Endothelial cell of hepatic sinusoid (primary cell): ENCODE measurements around the gene S1PR1.

Experiments
- in situ Hi-C: cut with HindIII; loops from 2 replicates; pipeline ENCODE4 v1.10.0; 2017; ENCODE audit warnings: low sequenced_read_pairs

The S1PR1 gene

GRCh38 chr1:101244842-101245241, 8.0 kb downstream of the S1PR1 start:
- in situ Hi-C loops: loop anchor here (5.0 kb wide), 2 partner anchors 53 to 57 kb away; no protein-coding TSS in a partner anchor

GRCh38 chr1:101245246-101245927, 8.6 kb downstream of the S1PR1 start:
- in situ Hi-C loops: loop anchor here (5.0 kb wide), 2 partner anchors 53 to 57 kb away; no protein-coding TSS in a partner anchor

- in situ Hi-C loops: loop anchor here (5.0 kb wide), 2 partner anchors 55 kb away; no protein-coding TSS in a partner anchor
Measured at GRCh38 chr1:101247404-101248287, 10.8 kb downstream of the S1PR1 start.

- in situ Hi-C loops: no loop called here
Measured at GRCh38 chr1:101250222-101250621, 13.4 kb downstream of the S1PR1 start.

DNA sequence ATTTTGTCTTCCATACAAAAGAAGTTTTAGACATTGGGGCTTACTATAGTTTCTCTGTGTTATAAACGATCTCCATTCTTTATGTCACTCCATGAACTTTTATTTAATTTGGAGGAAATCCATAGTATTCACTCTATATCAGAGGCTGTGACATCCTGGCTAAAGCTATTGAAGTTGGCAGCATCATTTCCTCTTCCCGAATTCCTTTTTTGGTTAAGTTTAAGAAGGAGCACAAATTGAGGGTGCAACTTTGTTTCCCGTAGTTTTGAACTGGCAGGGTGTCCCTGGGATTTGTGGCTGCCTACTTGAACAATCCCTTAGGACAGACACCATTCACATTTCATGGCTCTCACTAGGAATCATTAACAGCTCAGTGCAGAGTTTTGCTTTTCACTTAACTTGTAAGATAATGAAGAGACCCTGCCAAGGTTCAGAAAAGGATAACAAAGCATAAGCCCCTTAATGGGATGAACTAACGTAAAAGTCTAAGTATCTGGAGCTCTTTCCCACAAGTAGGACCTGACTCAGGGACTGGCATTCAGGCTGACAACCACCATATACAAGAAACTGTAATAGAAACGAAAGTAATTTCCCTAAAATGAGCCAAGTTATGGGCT, 13.9 kb downstream of the S1PR1 start:
- in situ Hi-C loops: no loop called here

DNA sequence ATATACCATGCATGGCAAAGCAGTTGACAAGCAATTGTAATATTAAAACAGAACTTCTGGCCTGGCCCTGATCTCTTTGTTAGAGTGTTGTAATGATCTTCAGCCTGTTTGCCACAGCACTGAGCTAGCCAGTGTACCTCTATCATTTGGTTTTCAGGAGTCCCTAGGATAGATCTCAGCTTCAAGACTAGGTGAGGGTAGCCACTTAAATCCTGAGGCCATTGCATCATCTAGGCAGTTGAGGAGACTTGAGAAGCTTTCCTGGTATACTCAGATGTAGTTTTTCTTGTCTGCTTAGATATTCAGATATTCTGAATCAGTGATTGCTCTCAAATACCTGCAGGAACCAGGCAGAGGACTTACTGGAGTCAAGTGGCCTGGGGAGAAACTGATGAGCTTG, 14.7 kb downstream of the S1PR1 start:
- in situ Hi-C loops: no loop called here

DNA sequence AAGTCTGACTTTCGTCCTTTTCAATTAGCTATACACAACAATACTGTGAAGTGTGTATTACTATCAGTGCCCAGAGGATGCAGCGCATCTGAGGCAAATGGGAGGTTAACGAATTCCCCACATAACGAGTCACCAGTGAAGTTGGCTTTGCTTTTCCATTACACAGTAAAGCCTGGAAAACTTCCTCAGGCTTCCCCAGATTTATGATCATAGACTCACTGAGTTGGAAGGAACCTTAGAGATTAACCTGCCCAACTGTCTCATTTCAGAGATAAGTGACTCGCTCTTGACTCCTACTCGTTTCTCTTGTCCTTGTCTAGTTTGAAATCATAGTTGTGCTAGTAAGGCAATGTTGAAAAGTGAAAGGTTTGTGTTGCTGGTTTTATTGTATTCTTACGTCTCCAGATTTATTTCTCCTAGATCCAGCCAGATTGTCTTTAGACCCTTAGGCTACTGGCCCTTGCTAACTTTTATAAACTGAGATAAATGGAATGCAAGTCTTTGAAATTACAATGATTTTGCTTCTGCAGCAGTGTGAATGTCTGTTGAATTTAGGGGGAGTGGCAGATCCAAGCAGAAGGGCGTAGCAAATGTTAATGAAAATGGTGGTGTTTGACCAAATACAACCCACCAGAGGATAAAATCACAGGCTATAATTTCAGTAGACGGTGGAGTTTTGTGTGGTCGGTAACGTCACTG, 17.3 kb downstream of the S1PR1 start:
- in situ Hi-C loops: no loop called here

- in situ Hi-C loops: no loop called here
Measured at GRCh38 chr1:101257500-101258325, 20.9 kb downstream of the S1PR1 start.

- in situ Hi-C loops: no loop called here
Measured at GRCh38 chr1:101259744-101260148, 22.9 kb downstream of the S1PR1 start.

GRCh38 chr1:101260556-101261350, 23.9 kb downstream of the S1PR1 start:
- in situ Hi-C loops: no loop called here

DNA sequence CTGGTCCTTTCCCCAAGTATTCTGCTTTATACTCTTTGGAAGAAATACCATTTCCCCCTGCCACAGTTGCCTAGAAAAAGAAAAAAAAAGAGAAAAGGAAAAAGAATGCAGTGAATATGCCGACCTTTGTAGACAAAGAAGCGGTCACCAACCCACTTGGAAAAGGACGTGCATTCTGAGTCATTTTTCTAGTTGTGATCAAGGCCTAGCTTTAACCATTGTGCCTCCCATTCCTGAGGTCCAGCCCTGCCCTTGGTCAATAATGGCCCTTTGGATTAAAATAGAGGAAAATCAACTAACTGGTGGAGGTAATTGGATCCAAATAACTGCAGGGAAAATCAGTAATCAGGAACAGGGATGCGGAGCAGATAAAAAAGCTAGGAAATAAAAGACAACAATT, 24.8 kb downstream of the S1PR1 start:
- in situ Hi-C loops: no loop called here

GRCh38 chr1:101262060-101262459, 25.2 kb downstream of the S1PR1 start:
- in situ Hi-C loops: no loop called here

DNA sequence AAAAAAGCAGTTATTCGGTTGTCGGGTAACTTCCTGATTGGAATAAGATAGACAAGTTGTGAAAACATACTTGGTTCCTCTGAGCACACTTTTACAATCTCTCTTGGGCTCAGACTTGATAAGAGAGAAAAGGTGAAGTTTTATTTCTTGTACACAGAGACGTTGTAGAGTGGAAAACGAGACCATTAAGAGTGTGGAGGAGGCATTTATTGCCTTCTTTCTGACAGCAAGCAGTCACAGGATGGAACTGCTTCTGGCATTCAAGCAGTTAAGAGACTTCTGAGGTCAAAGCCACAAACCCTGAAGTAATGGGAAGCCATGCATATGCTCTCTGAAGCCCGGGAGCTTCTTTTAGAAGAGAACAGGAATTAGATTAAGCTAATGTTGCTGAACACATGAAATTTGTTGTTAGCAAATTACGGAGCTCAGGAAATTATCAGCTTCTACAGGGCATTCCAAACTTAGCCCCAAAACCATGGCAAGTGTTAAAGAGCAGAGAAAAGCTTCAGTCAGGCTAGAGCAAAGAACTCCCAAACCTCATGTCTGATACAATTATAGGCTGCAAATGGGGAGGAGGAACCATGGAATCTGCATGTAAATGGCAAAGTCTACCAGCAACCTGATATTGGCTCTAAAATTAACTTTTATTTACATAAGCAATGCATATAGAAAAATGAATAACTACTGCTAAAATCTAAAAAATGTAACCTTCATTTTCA, 26.0 kb downstream of the S1PR1 start:
- in situ Hi-C loops: no loop called here

- in situ Hi-C loops: no loop called here
Measured at GRCh38 chr1:101264697-101265096, 27.9 kb downstream of the S1PR1 start.

DNA sequence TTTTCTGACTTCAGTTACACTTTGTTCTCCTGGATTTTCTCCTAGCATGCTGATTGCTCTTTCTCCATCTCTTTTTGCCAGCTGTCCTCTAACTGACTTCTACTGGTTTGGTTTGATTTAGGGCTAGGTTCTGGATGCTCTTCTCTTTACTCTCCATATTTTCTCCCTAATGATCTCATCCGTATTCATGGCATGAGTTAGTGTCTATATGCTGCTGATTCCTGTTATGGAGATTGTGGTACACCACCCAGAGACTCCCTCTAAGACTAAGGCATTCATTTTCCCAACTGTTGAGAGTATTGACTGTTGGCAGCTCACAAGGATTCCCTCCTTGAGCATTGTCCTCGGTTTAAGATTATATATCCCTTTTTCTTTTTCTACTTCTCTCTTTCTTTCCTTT, 28.9 kb downstream of the S1PR1 start:
- in situ Hi-C loops: no loop called here

DNA sequence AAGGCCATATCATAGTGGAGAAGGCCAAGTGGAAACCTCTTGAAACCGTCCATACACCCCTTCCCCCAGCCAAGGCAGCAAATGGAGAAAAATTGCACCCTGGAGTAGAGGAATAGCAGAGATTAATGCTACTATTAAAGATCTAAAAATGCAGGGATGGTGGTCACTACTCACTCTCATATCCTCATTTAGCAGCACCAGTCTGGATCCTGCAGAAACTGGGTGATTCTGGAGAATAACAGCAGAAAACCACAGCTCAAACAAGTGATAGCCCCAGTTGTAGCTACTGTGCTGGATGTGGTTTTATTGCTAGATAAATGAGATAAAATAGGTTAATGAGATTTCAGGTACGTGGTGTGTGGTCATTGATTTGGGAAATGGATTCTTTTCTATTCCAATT, 30.3 kb downstream of the S1PR1 start:
- in situ Hi-C loops: no loop called here

DNA sequence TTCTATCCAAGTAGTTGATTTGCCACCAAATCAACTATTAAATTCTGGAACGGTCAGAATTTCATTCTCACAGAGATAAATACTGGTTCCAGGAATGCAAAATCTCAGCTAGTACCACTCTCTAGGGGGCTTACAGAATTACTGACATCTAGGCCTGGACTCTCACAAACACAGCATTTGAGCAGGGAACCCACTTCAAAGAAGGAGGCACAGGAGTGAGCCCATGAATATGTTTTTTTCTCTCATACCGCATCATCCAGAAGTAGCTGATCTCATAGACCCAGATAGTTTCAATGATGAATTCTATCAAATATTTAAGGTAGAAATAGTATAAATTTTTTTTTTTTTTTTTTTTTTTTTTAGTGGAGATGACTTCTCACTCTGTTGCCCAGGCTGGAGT, 32.1 kb downstream of the S1PR1 start:
- in situ Hi-C loops: no loop called here

DNA sequence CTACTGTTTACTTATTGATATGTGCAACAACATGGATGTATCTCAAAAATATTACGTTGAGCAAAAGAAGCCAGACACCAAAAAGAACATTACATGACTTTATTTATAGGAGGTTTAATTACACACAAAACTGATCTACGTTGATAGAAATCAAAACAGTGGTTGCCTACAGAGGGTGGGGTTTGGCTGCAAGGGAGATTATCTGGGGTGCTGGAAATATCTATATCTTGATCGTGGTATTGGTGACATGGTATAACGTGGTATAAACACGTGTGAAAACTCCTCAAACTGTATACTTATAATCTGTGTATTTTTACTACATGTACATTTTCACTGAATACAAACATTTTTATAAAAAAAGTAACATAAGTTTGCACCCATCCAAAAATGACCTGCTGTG, 38.9 kb downstream of the S1PR1 start:
- in situ Hi-C loops: no loop called here

- in situ Hi-C loops: no loop called here
Measured at GRCh38 chr1:101276818-101277217, 40.0 kb downstream of the S1PR1 start.
